Brain pericyte (primary cell): ENCODE results near the gene LRBA.
"Not testable (repeated sequence)": the region's sequence is repeated elsewhere in the genome, so short reads cannot be mapped to it uniquely, and the experiment has no call there.

ENCODE experiments used
- DNase-seq: peaks from one replicate; pipeline ENCODE4 v3.0.0-alpha.2; 2012; ENCODE audit warnings: low read depth, low spot score

The LRBA gene

GRCh38 chr4:150585611-150586010 lies 429.5 kb downstream of the LRBA start:
- DNase-seq: no peak

- DNase-seq: no peak
Measured at GRCh38 chr4:150584111-150584915, 430.8 kb downstream of the LRBA start.

GRCh38 chr4:150583287-150584110 lies 431.6 kb downstream of the LRBA start:
- DNase-seq: no peak

- no peak for DNase-seq
Measured at GRCh38 chr4:150582873-150583286, 432.2 kb downstream of the LRBA start.

GRCh38 chr4:150582146-150582872 lies 432.8 kb downstream of the LRBA start, which contains the start of gene MAB21L2:
MAB21L2 (plus strand) TSS chr4:150582151; CDS start chr4:150583030, 879 bp downstream.
- no peak for DNase-seq

- DNase-seq: no peak
Measured at GRCh38 chr4:150581641-150582051, 433.4 kb downstream of the LRBA start.

GRCh38 chr4:150581056-150581605 lies 434.0 kb downstream of the LRBA start:
- no peak for DNase-seq

- no peak for DNase-seq
Measured at GRCh38 chr4:150580306-150580705, 434.8 kb downstream of the LRBA start.

- DNase-seq: no peak
Measured at GRCh38 chr4:150579551-150580234, 435.4 kb downstream of the LRBA start.

GRCh38 chr4:150578745-150579501 lies 436.2 kb downstream of the LRBA start:
- no peak for DNase-seq

GRCh38 chr4:150577796-150578195 lies 437.3 kb downstream of the LRBA start:
- DNase-seq: no peak

- DNase-seq: no peak
Measured at GRCh38 chr4:150574678-150575077, 440.4 kb downstream of the LRBA start.

- no peak for DNase-seq
Measured at GRCh38 chr4:150573534-150573933, 441.6 kb downstream of the LRBA start.

- DNase-seq: no peak
Measured at GRCh38 chr4:150572704-150573504, 442.2 kb downstream of the LRBA start.

- DNase-seq: no peak
Measured at GRCh38 chr4:150570862-150571261, 444.2 kb downstream of the LRBA start.

GRCh38 chr4:150569998-150570535 lies 445.0 kb downstream of the LRBA start:
- no peak for DNase-seq

- no peak for DNase-seq
Measured at GRCh38 chr4:150569384-150569987, 445.6 kb downstream of the LRBA start.

- DNase-seq: no peak
Measured at GRCh38 chr4:150567070-150567469, 448.0 kb downstream of the LRBA start.

GRCh38 chr4:150564967-150565366 lies 450.1 kb downstream of the LRBA start:
- not testable (repeated sequence) for DNase-seq
